Fibroblast of skin of left quadriceps (primary cell): ENCODE results near the gene VGLL3.
A peak's percentile ranks its signal among the peaks of the same experiment; 100 is the strongest.
"Not testable (repeated sequence)": the region's sequence is repeated elsewhere in the genome, so short reads cannot be mapped to it uniquely, and the experiment has no call there.

ENCODE experiments used
- DNase-seq, 2 experiments: peaks; one replicate each; pipeline ENCODE4 v3.0.0-alpha.2; 2013; ENCODE audit warnings: low read depth in 2 of 2

The VGLL3 gene, protein sequence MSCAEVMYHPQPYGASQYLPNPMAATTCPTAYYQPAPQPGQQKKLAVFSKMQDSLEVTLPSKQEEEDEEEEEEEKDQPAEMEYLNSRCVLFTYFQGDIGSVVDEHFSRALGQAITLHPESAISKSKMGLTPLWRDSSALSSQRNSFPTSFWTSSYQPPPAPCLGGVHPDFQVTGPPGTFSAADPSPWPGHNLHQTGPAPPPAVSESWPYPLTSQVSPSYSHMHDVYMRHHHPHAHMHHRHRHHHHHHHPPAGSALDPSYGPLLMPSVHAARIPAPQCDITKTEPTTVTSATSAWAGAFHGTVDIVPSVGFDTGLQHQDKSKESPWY

DNA sequence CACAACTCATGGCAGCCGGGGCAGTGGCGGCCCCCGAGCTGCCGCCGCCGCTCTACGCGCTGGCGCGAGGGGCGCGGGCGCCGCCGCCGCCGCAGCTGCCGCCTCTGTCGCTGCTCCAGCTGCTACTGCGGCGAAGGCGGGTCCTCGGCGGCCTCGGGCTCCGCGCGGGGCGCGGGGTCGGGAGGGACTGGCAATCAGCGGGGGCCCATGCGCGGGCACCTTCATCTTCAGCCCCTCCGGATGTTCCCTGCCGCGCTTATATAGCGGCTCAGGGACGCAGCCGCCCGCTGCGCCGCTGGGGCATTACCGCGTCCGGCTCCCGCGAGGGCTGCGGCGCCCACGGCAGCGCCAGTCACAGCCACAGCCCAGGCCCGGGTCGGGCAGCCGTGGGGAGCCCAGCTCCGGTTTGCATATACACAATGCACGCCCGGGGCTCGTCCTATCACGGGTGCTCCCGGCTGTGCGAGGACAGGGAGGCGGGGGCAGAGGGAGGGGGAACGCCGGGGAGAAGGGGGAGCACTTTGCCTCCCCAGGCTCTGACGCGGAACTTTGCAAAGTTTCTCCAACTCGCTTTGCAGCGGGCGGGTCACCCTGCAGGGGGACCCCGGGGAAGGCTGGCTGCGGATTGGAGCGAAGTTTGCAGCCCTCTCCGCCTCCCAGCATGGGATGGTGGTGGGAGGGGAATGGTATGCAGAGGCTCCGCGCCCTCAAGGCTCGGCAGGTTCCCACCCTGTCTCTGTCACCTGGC lies at the start of gene VGLL3:
Gene VGLL3 (minus strand): TSS at position 416 of the 748 bp plus-strand sequence. CDS start 406 bp downstream, at position 10.
- DNase-seq: peak; percentile 84

DNA sequence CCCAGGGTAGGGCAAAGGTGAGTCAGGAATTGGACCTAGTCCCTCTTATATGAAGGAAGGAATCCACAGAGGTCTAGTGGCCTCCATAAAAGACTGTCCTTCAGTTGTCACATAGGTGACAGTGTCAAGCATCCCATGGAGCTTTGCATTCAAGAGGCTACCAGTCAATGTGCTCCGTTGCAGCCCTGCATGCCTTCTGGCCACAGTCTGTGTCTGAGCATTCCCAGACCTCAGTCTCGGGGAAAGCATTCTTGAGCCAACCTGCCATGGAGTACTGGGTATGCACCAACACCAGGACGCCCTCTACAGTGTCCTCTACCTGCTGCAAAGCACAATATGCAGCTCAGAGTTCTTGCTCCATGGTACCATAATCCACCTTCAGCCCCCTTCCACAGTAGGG lies 46.7 kb upstream of the VGLL3 start:
- DNase-seq: no peak

DNA sequence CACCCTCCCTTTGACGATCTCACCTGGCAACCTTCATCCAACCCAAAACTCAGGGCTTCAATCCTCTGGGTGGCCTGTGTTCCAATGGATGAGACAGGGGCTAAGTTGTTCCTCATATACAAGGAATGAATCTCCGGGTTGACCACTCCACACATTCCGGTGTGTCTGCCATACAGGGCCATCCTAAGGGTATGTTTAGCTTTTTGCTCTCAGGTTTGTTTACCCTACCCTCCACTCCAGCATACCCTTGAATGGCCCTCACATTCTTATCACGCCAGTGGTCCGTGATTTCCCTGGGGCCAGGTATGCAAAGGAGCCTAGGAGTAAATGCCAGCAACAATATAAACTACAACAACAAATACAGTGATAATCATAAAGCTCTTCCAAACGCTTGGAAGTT lies 45.7 kb upstream of the VGLL3 start:
- DNase-seq: no peak

GRCh38 chr3:87035339-87035738 lies 44.4 kb upstream of the VGLL3 start:
- DNase-seq: no peak

DNA sequence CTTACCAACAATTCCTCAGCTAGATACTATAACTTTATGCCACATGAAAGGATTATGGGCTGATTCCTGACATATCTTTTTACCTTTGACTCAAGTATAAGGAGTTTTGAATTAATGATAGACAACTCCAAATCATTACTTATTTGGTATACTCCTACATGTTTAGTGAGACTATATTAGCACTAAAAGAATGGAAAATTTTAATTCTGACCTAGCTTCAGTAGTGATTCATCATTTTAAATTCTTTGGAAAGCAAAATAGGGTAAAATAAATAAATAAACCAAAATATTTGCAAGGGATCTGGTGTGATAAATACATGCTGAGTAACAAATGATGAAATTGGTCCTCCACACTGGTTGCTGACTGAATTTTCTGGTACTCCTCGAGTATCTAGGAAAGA lies 42.3 kb upstream of the VGLL3 start:
- DNase-seq: no peak

DNA sequence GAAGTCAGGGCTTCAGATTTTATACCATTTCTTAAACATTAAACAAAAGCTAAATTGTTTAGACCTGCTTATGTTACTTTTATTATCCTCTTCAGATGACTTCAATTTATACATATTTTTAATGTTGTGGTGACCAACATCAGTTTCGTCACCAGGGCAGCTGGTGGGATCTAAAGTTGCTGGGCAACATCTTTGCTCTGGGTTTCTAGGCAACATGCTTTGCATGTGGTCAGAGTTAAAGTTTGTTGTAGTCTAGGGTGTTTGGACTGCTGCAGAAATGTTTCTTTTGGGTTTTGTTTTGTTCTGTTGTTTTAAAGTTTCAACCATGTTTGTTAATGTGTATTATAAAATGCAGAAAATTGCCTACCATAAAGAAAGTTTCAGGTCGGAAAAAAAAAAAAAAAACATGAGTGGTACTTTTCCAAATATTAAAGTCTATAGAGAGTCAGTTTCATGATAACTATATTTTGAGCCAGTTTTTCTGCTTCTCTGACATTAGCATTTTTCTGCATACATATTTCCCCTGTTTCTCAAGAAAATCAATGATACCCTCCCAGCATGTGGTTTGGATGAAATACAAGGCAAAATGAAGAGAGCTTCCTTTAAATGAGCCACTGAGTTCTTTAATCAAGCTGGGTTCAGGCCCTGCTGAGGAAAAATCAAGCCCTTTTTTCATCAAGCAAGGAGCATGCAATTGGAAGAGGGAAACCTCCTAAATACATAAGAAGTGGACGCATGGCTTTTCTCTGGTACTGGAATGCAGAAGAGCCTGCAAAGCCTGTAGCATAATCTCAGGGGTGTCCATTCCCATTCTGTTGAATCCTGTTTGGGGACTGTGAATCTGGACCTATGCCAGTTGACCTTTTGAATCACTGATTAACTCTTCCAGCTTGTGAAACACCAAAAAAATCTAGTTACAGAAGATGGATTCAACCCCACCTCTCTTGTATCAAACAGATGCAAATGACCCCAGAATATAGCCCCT lies 35.0 kb upstream of the VGLL3 start:
- DNase-seq: no peak

GRCh38 chr3:87017370-87017769 lies 26.4 kb upstream of the VGLL3 start:
- DNase-seq: not testable (repeated sequence)

DNA sequence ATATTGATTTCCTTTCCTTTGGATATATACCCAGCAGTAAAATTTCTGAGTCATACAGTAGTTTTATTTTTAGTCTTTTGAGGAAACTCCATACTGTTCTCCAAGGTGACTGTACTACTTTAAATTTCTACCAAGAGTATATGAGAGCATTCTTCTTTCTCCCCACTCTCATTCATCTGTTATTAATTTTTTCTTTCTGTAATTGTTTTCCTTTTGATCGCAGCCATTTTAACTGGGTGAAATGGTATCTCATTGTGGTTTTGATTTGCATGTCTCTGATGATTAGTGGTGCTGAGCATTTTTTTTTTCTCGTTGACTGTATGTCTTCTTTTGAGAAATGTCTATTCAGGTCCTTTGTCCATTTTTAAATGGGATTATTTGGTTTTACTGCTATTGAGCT lies 18.3 kb upstream of the VGLL3 start:
- DNase-seq: no peak

DNA sequence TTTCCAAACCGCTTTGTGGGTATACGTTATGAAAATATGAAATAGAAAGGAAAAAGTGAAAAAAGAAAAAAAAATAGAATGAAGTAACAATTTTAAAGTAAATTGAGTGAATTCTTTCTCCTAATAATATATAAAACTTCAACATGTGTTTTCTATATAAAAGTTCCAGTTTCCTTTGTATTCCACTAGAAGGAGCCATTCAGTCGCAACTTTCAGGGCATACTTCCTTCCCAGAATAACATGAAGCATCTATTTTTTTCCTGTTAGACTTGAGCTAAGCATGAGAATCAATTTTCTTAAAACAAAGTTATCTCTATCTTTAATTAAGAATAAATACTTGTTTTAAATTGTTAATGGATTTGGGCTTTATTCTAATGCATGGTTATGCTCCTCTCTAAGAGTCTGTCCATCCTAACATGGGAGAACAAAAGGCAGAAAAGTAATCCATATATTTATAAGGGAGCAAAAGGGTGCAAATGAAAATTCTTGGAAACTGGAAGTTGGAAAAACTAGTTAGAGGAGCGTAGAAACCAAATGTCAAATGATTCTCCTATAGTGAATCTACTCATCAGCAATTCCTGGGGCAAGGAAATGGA lies 16.0 kb upstream of the VGLL3 start:
- no peak for DNase-seq

GRCh38 chr3:87004883-87005282 lies 13.9 kb upstream of the VGLL3 start:
- no peak for DNase-seq

- DNase-seq: no peak
These were observed 11.4 kb upstream of the VGLL3 start for GRCh38 chr3:87002346-87002745.

DNA sequence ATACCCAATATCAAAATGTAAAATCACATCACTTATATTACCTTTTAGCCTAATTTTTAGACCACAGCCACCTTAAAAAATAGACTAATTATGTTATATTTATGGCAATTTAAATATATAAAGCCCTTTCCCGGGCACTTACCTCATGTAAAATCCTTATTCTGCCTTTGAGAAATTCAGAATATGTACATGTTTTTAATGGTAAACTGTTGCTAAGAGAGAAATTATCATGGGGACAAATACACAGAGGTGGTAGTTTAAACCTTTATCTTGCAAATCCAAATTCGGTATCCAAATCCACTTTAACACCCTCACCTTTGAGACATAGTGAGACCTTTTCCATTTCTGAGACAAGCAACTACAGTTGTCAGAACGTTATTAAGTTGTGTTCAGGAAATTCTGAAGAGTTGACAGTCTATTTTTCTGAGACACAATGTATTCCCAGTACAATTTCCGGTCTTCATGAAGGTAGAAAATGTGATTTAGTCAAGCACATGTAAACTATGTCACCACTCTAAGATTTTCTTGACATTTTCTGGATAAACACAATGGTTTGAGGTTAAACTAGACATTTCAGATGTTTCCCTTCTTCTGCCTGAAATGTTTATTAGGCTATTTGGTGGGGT lies 10.6 kb upstream of the VGLL3 start:
- no peak for DNase-seq

DNA sequence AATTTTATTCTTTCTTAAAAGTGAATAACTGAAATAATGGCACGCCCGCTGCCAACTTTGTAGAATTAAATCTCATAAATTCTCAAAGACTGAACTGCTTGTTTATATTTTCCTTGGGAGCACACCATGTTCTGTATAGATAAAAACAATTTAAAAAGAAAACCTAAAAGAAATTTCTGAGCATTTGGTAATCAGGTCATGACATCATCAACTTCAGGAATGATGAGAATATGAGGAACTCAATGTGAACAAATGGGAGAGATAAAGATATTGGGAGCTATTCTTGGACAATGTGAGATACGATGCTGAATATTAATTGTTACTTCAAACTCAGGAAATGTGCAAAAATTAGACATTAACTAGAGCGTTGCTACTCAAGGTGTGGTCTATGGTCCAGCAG lies 10.0 kb upstream of the VGLL3 start:
- no peak for DNase-seq

- no peak for DNase-seq
These were observed 7.6 kb upstream of the VGLL3 start for GRCh38 chr3:86998569-86998968.

DNA sequence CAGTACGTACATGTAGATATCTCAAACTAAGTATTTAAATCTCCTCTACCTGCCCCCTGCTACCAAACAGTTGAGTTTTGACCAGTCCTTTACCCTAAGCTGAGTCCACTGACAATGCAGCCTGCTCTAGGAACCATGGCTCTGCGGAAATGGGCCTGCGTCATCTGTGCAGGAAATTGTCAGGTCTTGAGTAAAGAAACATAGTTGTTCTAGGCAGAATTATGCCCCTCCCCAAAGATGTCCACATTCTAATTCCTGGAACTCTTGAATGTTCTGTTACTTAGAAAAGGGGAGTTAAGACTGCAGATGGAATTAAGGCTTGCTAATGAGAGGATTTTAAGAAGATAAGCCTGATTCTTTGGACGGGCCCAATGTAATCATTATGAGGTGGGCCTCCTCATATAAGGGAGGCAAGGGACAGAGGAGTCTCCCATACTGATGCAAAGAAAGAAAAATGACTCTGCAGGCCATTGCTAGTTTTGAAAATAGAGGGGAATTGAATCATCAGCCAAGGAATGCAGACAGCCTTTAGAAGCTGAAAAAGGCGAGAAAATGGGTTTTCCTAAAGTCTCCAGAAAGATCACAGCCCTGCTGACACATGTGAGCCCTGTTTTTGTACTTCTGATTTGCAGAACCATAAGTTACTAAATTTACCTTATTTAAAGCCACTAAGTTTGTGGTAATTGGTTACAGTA lies 5.5 kb upstream of the VGLL3 start:
- DNase-seq: no peak

DNA sequence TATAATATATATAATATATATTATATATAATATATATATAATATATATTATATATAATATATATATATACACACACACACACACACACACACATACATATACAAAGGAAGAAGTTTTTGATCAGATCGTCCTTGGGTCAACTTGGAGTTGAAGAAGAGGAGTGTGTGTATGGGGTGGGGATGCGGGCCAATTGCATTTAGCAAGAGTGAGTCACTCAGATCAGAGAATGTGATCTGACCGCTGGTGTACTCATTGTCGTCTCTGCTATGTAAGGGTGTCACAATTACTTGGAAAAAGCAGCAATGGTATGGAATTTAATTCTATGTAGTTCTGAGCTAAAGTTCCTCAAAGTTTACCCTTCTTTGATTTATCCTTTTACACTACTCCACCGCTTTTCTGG lies 4.6 kb upstream of the VGLL3 start:
- peak in 1 of 2 experiments; percentile 61 for DNase-seq

DNA sequence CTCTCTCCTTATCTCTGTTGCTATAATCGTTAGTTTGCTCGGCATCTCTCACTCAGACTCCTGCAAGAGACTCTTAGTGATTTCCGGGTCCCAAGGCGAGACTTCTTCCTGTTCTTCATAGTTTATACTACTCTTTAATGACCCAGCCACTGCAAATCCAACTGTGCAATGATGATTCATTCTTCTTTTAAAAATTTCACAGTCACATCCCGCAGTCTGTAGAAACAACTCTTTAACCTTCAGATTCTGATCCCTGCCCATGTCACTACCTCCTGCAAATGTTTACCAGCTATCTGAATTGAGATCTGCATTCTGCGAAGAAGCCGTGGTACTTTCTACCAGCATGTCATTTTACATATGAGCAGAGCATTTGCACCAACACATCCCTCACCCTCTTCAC lies 2.8 kb upstream of the VGLL3 start:
- DNase-seq: no peak

DNA sequence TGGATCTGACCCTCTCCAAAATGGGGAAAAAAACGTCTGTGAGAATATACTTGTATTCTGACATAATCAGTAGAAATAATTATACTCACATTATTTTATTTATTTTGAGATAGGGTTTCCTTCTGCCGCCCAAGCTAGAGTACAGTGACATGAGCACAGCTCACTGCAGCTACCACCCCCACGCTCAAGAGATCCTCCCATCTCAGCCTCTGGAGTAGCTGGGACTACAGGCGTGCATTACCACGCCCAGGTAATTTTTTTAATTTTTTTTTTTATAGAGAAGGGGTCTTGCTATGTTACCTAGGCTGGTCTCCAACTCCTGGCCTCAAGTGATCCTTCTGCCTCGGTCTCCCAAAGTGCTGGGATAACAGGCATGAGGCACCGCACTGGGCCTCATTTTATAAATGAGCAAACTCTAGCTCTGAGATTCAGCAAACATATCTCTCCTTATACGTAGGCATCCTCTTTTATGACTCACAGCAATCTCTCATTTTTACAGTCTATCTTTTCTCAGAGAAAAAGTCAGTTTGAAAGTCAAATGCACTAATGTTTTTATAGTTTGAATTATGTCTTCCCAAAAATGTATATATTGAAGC lies 989 bp upstream of the VGLL3 start:
- DNase-seq: no peak

- DNase-seq: no peak
These were observed 500 bp upstream of the VGLL3 start for GRCh38 chr3:86991482-86991815.

- no peak for DNase-seq
These were observed 776 bp downstream of the VGLL3 start for GRCh38 chr3:86990012-86990733.
